H4 (cell line): ENCODE results near the gene TXNRD2. TPM values are rescaled to one million over a fixed set of nuclear protein-coding genes. Genes with fewer than 3 reads are reported as not detected.

Experiments
- DNase-seq: peaks from one replicate; pipeline ENCODE4 v3.0.0-alpha.2; 2015; ENCODE audit warnings: low spot score
- total RNA-seq: library from RNA; depleted of rRNA; stranded (reverse); fragments of >200 nt; shearing (Covaris generic); gene quantifications from 2 replicates; pipeline ENCODE4 v1.2.3, GENCODE V29; 2014; rRNA removed

Gene TXNRD2
- 7.5 and 9.1 TPM in 2 replicates for total RNA-seq

- no peak for DNase-seq
These were observed at the start of gene TXNRD2, which contains the start of gene COMT for GRCh38 chr22:19941365-19942082. Gene TXNRD2 (minus strand): TSS chr22:19941818. CDS start chr22:19941803, 15 bp downstream. Gene COMT (plus strand): TSS chr22:19941772. CDS start chr22:19962527, 20,755 bp downstream.

GRCh38 chr22:19991395-19991644 is 49.7 kb upstream of the TXNRD2 start:
- DNase-seq, result no peak

GRCh38 chr22:19990609-19991394 is 49.2 kb upstream of the TXNRD2 start:
- DNase-seq, result no peak

GRCh38 chr22:19990188-19990587 is 48.6 kb upstream of the TXNRD2 start:
- no peak for DNase-seq

GRCh38 chr22:19989725-19990067 is 48.1 kb upstream of the TXNRD2 start:
- DNase-seq, result no peak

- no peak for DNase-seq
These were observed 47.5 kb upstream of the TXNRD2 start for GRCh38 chr22:19988965-19989724.

GRCh38 chr22:19988331-19988808 is 46.8 kb upstream of the TXNRD2 start:
- no peak for DNase-seq

GRCh38 chr22:19987394-19988306 is 46.0 kb upstream of the TXNRD2 start:
- no peak for DNase-seq

GRCh38 chr22:19986410-19987341 is 45.1 kb upstream of the TXNRD2 start:
- DNase-seq, result peak; percentile 15

GRCh38 chr22:19986011-19986409 is 44.4 kb upstream of the TXNRD2 start:
- no peak for DNase-seq

- DNase-seq, result no peak
These were observed 43.5 kb upstream of the TXNRD2 start for GRCh38 chr22:19984851-19985811.

GRCh38 chr22:19984201-19984753 is 42.7 kb upstream of the TXNRD2 start:
- peak; percentile 13 for DNase-seq

GRCh38 chr22:19983741-19984140 is 42.1 kb upstream of the TXNRD2 start:
- no peak for DNase-seq

GRCh38 chr22:19982991-19983578 is 41.5 kb upstream of the TXNRD2 start:
- DNase-seq, result no peak

GRCh38 chr22:19981961-19982920 is 40.6 kb upstream of the TXNRD2 start:
- DNase-seq, result no peak

GRCh38 chr22:19981171-19981960 is 39.7 kb upstream of the TXNRD2 start:
- no peak for DNase-seq
